Heart left ventricle (tissue), 13 donors: ENCODE measurements around the gene PADI2.

Experiments used
- POLR2A ChIP-seq, 2 donors: fragments of 450-650 bp; IDR thresholded peaks; one replicate each; pipeline ENCODE4 v1.6.1; 2017; ENCODE audit warnings: antibody characterized with exemption in 2 of 2, mild to moderate bottlenecking in 2 of 2, moderate library complexity in 2 of 2
- TF ChIP-seq, protein P1 (sequence below), 12 donors: fragments of 200-600 bp; sonication (generic) in 4 of 12; IDR thresholded peaks; one replicate each; pipeline versions ENCODE4 v1.5.0 to v1.8.0; 2018 to 2022; ENCODE audit warnings: antibody characterized with exemption in 12 of 12, mild to moderate bottlenecking in 5 of 12
- donor health status: ischemic (EF 13 %, LVEDD 7.1; RV severe dilation, severe dysfunction).
- donor health status: DM: no; HTN: yes; CAD: no.
- donor health status: DM: no; HTN: no; CAD: no.
- donor health status: ischemic (EF 25% LVEDD 6.9; RV normal size, moderate dysfunction).
- donor health status: ischemic (EF 25% LVEDD 5.7; RV mildly dilated, moderate dysfunction).
- donor health status: ischemic (EF 35%, LVEDD 5.7; RV mildly dilated, moderate dysfunction).
- donor health status: nonischemic (EF 11% LVEDD 7.7; RV severe dilation, severe dysfunction).
- donor health status: DM: yes; HTN: yes; CAD: no.
- donor health status: PGD.
- donor health status: ischemic (EF 29% LVEDD 5.4; RV normal size, mild dysfunction).
- donor health status: nonischemic (EF 23%, LVEDD 6.1; RV moderate dilation, normal function).

DNA sequence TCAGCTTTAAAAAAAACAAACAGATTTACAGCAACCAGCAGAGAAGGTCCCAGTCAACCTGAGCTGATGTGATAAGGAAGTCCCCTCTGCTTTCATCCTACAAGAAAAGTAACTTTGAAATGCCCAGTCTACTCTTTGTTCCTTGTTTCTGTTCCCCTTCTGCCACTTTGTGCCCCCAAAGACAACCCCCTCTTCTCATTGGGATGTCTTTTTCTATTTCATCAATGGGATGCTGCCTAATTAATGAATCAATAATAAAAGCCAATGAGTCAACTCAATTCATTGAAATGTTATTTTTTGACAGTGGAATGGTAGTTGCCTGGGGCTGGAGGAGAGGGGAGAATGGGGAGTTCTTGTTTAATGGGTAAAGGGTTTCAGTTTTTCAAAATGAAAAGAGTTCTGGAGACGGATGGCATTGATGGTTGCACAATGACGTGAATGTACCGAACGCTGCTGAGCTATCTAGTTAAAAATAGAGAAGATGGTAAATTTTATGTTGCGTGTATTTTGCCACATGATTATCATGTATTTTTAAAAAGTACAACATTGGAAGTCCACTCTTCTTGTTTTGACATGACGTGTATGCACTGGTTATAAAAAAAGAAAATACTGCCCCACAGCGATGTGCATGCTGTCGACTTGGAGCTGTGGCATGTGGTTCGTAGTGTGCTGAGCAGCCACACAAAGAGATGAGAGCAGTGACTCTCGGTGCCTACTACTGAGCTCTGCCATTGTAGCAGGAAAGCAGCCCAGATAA, 22.4 kb upstream of the PADI2 start:
- TF ChIP-seq, protein P1, sequence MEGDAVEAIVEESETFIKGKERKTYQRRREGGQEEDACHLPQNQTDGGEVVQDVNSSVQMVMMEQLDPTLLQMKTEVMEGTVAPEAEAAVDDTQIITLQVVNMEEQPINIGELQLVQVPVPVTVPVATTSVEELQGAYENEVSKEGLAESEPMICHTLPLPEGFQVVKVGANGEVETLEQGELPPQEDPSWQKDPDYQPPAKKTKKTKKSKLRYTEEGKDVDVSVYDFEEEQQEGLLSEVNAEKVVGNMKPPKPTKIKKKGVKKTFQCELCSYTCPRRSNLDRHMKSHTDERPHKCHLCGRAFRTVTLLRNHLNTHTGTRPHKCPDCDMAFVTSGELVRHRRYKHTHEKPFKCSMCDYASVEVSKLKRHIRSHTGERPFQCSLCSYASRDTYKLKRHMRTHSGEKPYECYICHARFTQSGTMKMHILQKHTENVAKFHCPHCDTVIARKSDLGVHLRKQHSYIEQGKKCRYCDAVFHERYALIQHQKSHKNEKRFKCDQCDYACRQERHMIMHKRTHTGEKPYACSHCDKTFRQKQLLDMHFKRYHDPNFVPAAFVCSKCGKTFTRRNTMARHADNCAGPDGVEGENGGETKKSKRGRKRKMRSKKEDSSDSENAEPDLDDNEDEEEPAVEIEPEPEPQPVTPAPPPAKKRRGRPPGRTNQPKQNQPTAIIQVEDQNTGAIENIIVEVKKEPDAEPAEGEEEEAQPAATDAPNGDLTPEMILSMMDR (IDR thresholded peaks at IDR 0.05), result no peak
- TF ChIP-seq POLR2A (IDR thresholded peaks at IDR 0.05), result no peak
